ENCODE measurements around the gene TBC1D14.
A peak's percentile ranks its signal among the peaks of the same experiment; 100 is the strongest.
"Not testable (repeated sequence)": the region's sequence is repeated elsewhere in the genome, so short reads cannot be mapped to it uniquely, and the experiment has no call there.

TBC1D14 gene

GRCh38 chr4:6890971-6891370, 18.7 kb upstream of the TBC1D14 start:
- not testable (repeated sequence) for DNase-seq (ENCODE audit: low spot score)

GRCh38 chr4:6891436-6892170, 18.0 kb upstream of the TBC1D14 start:
- no peak for DNase-seq (ENCODE audit: low spot score)

GRCh38 chr4:6892190-6892908, 17.3 kb upstream of the TBC1D14 start:
- peak; percentile 45 for DNase-seq (ENCODE audit: low spot score)

GRCh38 chr4:6892909-6893202, 16.8 kb upstream of the TBC1D14 start:
- no peak for DNase-seq (ENCODE audit: low spot score)

- DNase-seq (ENCODE audit: low spot score), result no peak
Measured at GRCh38 chr4:6893449-6894085, 16.1 kb upstream of the TBC1D14 start.

GRCh38 chr4:6894086-6894478, 15.5 kb upstream of the TBC1D14 start:
- no peak for DNase-seq (ENCODE audit: low spot score)

- no peak for DNase-seq (ENCODE audit: low spot score)
Measured at GRCh38 chr4:6894528-6895498, 14.8 kb upstream of the TBC1D14 start.

GRCh38 chr4:6896035-6896434, 13.6 kb upstream of the TBC1D14 start:
- no peak for DNase-seq (ENCODE audit: low spot score)

GRCh38 chr4:6898763-6899162, 10.9 kb upstream of the TBC1D14 start:
- DNase-seq (ENCODE audit: low spot score), result no peak

GRCh38 chr4:6900181-6900812, 9.3 kb upstream of the TBC1D14 start:
- no peak for DNase-seq (ENCODE audit: low spot score)

- DNase-seq (ENCODE audit: low spot score), result no peak
Measured at GRCh38 chr4:6900956-6901355, 8.7 kb upstream of the TBC1D14 start.

- DNase-seq (ENCODE audit: low spot score), result no peak
Measured at GRCh38 chr4:6901669-6902317, 7.8 kb upstream of the TBC1D14 start.

GRCh38 chr4:6902318-6903042, 7.1 kb upstream of the TBC1D14 start:
- no peak for DNase-seq (ENCODE audit: low spot score)

GRCh38 chr4:6905516-6906445, 3.8 kb upstream of the TBC1D14 start:
- no peak for DNase-seq (ENCODE audit: low spot score)

- DNase-seq (ENCODE audit: low spot score), result not testable (repeated sequence)
Measured at GRCh38 chr4:6906486-6906885, 3.1 kb upstream of the TBC1D14 start.

- DNase-seq (ENCODE audit: low spot score), result no peak
Measured at GRCh38 chr4:6907658-6908191, 1.9 kb upstream of the TBC1D14 start.

GRCh38 chr4:6908432-6909112, 1.1 kb upstream of the TBC1D14 start:
- no peak for DNase-seq (ENCODE audit: low spot score)

GRCh38 chr4:6909970-6910339, 329 bp downstream of the TBC1D14 start:
- no peak for DNase-seq (ENCODE audit: low spot score)

All from pons (tissue), 1 donor.